GF-D8 (cell line): ENCODE results near the gene FMN2.

Experiments used
- DNase-seq: peaks from one replicate; lab custom pipeline; 2025; lab: John Stamatoyannopoulos, UW

FMN2 gene

DNA sequence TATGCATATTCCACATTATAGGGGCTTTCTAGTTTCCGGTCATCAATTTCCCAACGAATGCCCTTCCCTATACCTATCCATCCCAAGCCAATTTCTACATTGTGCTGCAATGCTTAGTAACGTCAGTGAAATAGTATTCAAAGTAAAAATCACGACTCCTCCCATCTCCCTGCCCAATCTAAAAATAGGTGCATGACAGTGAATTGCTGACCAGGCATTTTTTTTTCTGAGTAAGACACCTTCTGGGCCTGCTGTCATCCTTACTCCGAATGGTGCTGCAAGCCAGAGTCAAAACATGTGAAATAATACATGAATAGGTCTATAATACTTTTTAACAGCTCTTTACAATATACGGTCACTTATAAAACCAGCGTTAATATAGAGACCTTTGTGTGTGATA is 400.1 kb downstream of the FMN2 start:
- no peak for DNase-seq

DNA sequence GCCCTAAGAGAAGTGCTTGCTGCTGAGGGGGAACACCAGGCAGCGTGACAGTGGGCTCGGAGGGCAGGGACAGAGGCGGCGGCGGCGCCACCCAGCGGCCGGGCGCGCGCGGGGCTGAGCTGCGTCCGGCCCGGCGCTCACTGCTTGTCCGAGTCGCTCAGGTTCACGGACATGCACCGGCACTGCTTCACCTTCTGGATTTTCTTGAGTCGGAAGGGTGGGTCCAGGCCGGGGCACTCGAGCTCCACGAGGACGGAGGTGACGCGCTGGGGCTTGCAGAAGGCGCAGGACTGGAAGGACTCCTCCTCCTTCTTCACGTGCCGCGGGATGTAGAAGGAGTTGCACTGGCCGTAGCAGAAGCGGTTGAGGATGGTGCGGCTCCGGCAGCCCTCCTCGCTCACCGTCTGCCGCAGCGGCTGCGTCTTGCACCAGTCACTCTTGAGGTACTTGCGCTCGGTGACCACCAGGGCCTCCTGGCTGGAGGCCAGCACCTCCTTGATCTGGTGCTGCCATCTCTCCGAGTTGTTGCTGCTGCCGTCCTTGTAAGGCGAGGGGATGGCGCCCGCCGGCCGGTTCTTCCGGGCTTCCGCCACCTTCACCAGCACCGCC is 401.3 kb downstream of the FMN2 start:
- DNase-seq: no peak

GRCh38 chr1:240495601-240496000 is 403.9 kb downstream of the FMN2 start:
- no peak for DNase-seq

DNA sequence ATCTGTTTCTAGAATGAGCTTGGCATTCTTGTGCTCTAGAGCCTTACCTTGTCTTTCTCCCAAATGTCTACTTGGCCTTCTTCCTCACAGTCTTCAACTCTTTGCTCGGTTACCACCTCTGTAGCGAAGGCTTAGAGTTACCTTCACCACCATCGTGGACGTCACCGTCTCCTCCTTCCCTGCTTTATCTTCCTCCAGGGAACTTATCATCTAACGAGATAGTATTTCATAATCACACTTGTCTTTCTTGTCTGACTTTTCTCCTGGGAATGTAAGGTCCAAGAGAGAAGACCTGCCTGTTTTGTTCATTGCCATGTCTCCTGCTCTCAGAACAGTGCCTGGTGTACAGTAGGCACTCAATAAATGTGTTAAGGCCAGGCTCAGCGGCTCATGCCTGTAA is 404.7 kb downstream of the FMN2 start:
- DNase-seq: no peak

GRCh38 chr1:240496941-240497340 is 405.3 kb downstream of the FMN2 start:
- DNase-seq: no peak

DNA sequence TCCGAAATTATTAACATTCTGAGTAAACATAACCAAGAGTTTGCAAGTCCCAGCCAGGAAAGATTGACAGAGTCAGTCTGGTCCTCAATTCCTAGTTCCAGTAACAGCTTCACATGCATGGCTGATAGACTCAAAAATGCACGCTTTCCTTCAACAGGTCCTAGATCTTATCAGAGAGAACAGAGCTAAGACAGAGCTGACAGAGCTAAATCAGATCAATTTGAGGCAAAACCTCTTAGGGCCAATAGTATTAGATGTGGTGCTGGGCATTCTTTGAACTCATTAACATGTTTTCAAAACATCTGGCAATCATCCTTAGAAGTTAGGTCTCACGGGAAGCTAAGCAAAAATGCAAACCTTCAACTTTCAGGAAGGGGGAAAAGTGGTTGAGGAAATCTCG is 406.2 kb downstream of the FMN2 start:
- no peak for DNase-seq

- no peak for DNase-seq
Observed at GRCh38 chr1:240498335-240498734, 406.7 kb downstream of the FMN2 start.

DNA sequence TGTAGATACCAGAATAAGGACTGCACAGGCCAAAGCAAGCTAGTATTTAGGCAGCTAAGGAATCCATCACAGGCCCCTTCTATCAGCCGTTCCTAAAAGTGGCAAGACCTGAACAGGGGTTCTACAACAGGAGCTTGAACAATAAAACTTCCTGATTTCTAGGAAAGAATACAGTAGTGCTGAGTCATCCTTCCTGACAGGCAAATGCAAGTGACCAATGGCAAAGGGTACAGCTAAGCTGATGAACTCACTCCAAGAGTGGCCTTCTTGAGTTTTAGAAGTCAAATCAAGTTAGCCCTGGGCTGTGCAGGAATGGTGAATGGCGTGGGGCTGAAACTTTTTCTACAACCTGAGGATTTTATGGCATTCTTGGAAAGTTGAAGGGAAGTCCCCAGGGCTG is 407.3 kb downstream of the FMN2 start:
- peak; percentile 34 for DNase-seq

DNA sequence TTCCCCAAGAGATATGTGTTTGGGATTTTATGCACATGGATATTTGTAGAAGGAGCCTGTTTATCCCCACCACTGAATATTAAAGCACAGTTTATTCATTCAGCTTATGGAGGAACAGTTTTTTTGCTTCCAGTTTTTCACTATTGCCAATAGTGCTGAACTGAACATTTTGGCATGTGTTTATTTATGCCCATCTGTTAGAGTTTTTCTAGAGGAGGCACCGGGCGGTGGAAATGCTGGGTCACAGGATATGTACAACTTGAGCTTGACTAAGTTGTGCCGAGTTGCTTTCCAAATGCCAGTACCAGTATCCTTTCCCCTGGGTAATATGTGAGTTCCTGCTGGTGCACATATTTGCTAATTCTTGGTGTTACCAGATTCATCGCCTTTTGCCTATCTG is 409.0 kb downstream of the FMN2 start:
- no peak for DNase-seq

- no peak for DNase-seq
Observed at GRCh38 chr1:240501115-240501514, 409.4 kb downstream of the FMN2 start.

GRCh38 chr1:240503036-240503435 is 411.4 kb downstream of the FMN2 start:
- DNase-seq: no peak

DNA sequence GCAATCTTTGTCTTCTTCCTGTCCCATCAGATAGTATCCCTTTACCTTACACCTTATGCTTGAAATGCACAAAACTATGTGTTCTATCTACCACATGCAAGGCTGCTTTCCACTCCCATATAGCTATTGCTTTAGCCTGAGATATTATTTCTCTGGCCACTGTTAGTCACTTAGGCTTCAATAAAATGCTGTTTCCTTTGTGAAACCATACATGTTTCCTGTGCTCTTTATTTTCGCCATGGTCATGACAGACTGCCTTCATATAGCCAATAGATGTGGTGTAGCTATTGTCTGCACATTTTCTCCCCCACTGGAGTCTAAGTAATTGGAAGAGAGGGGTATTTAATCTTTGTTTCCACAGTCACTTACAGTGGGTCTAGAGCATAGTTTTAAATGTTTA is 411.9 kb downstream of the FMN2 start:
- no peak for DNase-seq

DNA sequence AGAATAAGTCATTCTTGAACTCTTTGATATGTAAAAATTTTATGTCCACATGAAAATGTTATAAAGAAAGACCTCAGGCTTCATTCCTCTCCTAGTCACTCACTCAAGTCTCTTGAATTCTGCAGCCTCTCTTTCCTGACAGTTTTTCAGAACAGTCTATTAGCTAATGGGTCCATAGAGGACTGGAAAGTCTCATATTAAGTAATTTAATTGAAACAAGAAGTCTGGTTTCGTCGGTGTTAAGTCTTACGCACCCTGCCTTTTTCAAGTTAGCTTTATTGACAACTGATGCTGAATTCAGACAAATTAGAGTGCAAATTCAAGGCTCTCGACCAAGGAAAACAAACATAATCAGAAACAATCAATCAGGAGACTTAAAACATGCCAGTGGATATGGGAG is 414.5 kb downstream of the FMN2 start:
- DNase-seq: no peak

- DNase-seq: no peak
Observed at GRCh38 chr1:240508201-240508600, 416.5 kb downstream of the FMN2 start.

- DNase-seq: no peak
Observed at GRCh38 chr1:240508950-240509349, 417.3 kb downstream of the FMN2 start.

DNA sequence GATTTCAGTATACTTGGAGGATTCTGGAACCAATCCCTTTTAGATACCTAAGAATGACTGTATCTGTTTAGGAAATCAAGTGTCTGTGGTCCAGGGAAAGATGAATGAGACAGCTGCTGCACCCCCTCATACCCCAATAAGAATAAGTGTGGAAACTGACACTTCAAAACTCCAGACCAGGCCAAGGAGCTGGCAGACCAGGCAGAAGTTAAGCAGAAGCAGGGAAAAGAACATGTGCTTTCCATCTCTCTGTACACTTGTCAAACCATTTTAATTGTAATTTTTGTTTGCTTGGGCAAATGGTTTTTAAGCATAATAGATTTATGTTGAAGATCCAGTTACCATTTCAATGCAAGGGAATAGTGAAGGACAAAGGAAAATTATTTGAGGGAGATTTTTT is 420.1 kb downstream of the FMN2 start:
- no peak for DNase-seq

DNA sequence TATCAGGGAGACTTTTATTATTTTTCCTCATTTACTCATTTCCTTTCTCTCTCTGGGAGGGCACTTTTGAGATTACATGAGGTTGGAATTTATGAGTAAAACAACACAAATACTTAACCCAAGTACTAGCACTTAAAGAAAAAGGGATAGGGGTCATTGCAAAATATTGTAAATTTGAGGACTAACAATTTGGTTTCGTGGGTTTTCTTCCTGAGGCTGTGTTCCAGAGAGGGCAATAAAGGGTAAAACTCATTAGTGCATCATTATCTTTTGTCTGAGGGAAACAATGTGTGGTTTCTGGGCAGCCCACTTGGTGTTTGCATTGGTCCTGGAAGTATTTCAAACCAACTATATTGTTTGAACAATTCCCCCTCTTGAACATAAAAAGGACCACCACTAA is 423.8 kb downstream of the FMN2 start:
- no peak for DNase-seq

DNA sequence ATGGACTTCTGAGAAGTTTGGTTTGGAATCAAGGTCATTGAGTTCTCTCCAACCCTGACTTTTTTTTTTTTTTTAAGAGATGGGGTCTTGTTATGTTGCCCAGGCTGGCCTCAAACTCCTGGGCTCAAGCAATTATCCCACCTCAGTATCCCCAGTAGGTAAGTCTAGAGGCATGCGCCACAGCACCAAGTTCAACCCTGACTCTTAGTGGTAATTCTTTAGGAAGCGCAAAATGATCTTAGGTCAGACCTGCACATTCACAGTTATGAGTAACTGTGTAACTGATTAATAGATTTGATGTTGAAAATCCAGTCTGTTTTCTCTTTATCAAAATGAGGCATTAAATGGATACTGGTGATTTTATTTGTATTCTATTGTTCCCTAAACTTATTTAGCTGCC is 424.4 kb downstream of the FMN2 start:
- no peak for DNase-seq

DNA sequence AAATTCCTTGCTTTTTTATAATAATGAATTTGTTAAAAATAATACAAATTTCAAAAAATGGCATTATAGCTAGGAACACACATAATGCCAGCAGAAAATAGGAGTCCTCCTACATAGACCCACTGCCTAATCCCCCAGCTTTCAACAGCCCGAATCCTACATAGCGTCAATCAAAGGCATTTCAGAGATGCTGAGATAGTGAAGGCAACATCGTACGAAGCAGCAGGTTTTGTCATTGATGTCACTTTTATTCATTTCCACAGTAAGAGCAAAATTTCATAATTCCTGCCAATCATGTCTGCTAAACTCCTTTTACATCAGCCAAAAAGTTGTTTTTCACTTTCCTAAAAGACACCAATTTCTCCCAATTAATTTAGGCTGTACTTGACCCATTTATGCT is 426.2 kb downstream of the FMN2 start:
- no peak for DNase-seq

DNA sequence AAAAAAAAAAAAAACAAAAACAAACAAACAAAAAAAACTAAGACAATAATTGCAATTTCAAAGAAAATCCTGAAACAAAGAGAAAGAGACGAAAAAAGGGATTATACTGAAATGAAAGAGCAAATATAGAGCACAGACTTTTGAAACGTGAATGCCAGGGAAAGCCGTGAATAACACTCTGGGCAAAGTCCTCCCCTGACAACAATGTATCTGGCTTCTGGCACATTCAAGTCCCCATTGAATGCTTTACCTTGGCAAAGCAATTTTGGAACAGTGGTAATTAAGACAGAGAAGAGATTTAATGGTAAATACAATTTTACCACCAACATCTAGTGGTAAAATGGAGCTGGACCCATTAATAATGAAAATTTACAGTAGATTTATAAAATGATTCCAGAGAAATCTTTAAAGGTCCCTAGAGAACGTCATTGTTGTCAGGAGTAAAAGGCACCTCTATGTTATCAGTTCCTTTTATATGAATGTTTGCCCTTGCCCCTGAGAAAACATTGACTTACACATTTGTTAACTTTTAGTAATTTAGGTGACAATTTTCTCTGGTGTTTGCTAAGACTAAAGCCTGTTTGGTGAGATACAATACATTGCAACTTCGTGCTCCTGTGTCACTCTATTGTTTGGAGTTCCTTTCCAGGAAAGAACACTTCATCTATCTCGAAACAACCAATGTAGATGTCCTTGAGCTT is 430.6 kb downstream of the FMN2 start:
- no peak for DNase-seq

DNA sequence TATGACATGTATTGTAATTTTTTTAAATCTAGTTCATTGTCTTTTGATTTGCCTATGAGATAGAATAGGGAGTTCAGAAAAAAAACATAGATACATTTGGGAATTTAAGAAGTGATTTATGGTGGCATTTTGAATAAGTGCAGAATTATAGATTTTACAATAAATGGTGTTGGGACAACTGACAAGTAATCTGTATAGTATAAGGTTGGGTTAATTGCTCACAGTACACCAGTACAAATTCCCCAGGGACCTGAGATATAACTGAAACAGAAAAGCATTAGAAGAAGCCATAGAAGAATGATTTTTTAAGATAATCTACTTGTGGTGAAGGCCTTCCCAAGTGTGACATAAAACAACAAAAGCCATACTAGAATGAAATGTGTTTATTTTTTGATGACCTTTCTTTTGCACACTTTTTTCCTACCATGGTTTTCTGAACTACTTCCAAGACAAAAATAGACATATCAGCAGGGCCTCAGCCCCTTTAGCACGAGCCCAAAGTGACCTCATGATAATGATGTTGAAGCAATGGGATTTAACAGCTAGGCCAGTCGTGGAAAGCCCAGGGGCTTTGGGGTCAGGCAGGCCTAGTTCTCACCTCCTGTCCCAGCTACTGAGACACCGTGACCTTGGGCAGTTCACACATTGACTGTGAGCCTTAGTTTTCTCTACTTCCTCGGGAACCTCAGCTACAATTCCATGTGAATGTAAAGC is 432.8 kb downstream of the FMN2 start:
- DNase-seq: no peak
